NCI-H2107 treated with DMSO at 0.1 percent for 48 hours (cell line): ENCODE data around the gene ASAH2.
"Not testable (repeated sequence)": the region's sequence is repeated elsewhere in the genome, so short reads cannot be mapped to it uniquely, and the experiment has no call there.

Experiments
- DNase-seq: peaks from one replicate; lab custom pipeline; 2025; ENCODE audit not compliant: unreplicated experiment; lab: John Stamatoyannopoulos, UW

The ASAH2 gene

GRCh38 chr10:50260791-50261281 lies 9.5 kb upstream of the ASAH2 start:
- DNase-seq = no peak

GRCh38 chr10:50254479-50254878 lies 3.2 kb upstream of the ASAH2 start:
- DNase-seq = no peak

DNA sequence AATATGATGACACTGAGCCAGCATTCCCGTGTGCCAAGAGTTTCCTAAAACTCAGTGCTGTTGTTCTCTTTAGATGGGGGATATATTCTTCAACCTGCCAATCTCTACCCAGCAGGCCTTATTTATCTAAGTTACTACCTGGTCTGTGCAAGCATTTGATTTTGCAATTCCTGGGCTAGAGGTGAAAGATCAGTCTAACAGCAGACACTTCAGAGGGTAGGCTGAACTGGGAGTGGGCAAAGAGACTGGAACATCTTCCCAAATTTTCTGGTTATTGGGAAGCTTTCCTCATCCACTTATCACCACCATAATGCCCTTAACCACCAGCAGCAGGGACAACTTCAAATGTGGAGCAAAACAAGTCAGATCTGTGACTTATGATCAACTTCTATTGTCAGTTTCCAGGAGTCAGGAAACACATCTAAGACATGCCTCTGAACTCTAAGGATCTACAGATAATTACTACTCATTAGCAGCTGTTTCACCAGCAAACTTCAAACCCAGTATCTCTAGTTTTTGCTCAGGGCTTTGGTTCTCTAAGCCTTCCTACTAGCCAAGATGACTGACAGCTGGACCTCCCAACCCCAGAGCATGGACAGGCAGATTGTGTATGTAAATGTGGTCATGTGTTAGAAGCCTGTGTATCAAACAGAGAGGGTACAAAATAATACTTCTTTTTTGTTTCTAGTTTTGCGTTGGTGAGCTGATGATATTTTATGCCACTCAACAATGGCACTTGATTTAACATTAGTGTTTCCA lies 1.0 kb downstream of the ASAH2 start:
- DNase-seq = no peak

- no peak for DNase-seq
Measured at GRCh38 chr10:50248598-50248997, 2.7 kb downstream of the ASAH2 start.

GRCh38 chr10:50248062-50248461 lies 3.3 kb downstream of the ASAH2 start:
- no peak for DNase-seq

- DNase-seq = no peak
Measured at GRCh38 chr10:50244201-50244600, 7.1 kb downstream of the ASAH2 start.

DNA sequence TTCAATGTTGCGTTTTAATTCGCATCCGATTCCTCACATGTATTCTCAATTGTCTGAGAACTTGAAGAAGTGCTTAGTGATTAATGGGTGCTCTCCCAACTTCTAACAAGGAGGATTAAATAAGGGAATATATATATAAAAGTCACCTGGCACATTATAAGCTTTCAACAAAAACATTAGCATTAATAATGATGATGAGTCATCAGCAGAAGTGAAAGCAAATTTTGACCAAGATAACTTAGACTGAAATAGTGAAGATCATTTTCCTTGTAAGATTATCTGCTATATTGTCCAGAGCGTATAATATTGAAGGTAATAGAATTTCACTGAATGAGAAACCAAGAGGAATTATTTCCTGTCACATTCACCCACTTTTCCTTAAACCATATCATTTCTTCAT lies 8.5 kb downstream of the ASAH2 start:
- DNase-seq = no peak

DNA sequence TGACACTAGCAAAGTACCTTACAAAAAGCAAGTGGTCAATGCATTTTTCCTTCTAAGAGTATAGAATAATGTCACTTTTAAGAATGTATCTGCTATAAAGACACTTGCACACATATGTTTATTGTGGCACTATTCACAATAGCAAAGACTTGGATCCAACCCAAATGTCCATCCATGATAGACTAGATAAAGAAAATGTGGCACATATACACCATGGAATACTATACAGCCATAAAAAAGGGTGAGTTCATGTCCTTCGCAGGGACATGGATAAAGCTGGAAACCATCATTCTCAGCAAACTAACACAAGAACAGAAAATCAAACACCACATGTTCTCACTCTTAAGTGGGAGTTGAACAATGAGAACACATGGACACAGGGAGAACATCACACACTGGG lies 9.8 kb downstream of the ASAH2 start:
- DNase-seq = not testable (repeated sequence)

DNA sequence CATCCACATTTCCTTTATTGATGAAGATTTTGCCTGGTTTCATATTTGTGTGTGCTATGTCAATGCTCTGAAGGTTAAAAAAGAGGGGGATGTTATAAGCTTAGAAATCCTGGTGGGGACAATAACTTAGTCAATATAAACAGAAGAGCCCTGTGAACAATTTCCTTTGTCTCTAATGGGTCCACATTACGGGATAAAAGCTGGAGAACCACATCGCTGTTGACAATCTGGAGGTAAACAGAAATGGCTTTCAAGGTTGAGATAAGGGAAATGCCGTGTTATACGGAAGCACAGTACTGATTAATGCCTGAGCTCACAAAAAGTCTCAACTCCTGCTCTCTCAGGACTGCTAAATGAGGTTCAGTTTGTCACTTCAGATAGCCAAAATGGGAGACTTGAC lies 16.8 kb downstream of the ASAH2 start:
- no peak for DNase-seq

- DNase-seq = no peak
Measured at GRCh38 chr10:50232261-50232639, 19.1 kb downstream of the ASAH2 start.

- DNase-seq = no peak
Measured at GRCh38 chr10:50231515-50232260, 19.6 kb downstream of the ASAH2 start.

DNA sequence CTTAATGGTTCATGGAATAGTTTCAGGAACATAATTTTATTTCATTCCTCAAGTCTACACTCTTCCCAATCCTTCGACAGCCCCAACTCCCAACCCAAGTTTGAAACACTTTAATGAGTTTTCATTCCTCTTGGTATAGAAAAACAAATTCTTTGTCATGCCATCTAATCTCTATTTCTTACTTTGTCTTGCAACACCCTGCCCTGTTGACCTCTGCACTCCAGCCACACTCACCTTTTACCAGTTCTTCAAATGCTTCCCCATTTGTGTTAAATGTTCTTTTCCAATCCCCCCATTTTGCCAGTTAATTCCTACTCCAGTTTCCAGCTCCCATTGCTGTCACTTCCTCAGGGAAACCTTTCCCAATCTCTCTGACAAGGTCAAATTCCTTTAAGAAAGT lies 21.9 kb downstream of the ASAH2 start:
- no peak for DNase-seq

DNA sequence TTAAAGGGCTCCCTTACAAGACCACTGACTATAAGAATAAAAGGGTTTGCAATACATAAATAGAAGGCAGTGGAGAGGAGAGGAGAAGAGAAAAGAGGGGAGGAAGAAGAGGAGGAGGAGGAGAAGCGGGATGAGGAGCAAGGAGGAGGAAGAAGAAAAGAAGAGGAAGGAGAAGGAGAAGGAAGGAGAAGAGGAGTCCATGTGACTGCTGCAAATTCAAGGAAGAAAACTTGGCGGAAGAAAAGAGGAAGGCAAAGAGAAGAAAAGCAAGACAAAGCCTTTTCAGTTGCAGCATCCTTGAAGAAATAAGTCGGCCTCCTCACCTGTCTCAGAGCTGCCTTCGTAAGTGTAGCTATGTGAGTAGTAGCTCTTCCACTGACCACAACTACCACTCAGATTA lies 22.6 kb downstream of the ASAH2 start:
- no peak for DNase-seq

DNA sequence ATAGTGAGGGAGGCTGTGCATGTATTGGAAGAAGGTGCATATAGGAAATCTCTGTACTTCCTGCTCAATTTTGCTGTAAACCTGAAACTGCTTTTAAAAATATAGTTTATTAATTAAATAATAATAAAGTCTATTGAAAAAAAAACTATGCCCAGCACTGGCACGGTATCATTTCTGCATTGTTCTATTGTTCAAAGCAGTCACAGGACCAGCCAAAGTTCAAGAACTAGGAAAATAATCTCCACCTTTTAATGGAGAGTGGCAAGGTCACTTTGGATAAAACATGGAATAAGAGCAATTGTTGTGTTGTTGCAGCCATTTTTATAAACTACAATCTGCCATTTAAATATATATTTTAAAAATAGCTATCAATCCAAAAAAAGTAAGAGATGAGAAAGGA lies 24.7 kb downstream of the ASAH2 start:
- no peak for DNase-seq

DNA sequence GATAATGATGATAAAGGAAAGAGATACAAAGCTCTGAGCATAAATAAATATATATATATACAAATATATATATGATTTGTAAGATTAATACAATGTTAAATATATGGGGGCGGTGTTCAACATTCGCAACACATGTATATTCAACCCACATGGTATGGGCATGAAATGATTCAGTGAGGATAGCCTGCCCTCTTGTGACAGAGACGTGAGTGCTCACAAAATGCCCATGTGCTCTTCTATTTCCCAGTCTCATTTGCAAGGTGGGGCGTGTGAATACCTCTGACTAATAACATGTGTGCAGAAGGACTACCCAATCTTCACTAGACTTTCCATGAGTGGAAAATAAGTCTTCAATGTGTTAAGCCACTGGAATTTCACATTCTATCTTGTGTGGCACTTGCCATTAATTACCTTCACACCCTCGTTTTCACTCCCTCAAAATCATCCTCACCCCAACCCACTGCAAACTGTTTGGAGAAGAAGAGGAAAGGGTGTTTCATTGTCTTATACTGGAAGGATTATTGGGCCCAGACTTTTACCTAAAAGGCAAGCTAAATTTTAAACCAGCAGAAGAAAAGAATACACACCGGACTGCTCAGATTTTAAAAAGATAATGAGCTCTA lies 26.9 kb downstream of the ASAH2 start:
- DNase-seq = peak; percentile 47

DNA sequence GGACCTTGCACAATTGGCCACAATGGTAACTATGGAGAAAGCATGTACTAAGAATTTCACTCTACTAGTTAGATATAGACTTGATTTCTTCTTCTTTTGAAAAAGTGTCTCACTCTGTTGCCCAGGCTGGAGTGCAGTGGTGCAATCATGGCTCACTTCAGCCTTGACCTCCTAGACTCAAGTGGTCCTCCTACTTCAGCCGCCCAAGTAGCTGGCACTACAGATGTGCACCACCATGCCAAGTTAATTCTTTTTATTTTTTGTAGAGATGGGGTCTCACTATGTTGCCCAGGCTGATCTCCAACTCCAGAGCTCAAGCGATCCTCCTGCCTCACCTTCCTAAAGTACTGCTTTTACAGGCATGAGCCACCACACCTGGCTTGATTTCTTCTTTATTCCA lies 29.1 kb downstream of the ASAH2 start:
- DNase-seq = no peak

DNA sequence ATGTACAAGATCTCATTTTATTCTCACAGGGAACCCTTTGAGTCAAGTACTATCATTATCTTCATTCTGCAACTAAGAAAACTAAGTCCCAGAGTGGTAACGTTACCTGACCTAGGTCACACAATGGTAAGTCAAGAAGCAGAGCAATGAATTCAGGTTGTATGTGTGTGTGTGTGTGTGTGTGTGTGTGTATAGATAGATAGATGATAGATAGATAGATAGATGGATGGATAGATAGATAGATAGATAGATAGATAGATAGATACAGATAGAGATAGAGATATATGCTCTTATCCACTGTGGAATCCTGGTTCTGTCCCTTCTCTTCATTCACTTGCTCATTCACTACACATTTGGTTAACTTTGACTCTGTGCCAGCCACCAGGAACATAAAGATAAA lies 29.8 kb downstream of the ASAH2 start:
- no peak for DNase-seq

DNA sequence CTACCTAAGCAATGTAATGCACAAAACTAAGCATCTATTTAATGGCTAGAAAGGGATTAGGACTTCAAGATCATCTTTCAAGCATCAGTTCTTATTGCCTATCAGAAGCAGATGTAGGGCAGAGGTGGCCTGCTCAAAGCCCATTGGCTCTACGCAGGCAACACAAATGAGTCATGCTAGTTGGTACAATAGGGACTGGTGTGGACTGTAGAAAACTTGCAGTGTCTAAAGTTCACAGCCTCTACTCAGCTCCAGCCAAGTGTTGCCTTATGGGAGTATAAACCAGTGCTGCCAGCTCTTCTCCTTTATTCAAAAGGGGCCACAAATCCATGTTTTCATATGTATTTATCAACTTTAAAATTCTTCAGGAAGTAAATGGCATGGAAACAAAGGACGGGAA lies 31.7 kb downstream of the ASAH2 start:
- no peak for DNase-seq

- no peak for DNase-seq
Measured at GRCh38 chr10:50219200-50219599, 32.1 kb downstream of the ASAH2 start.

DNA sequence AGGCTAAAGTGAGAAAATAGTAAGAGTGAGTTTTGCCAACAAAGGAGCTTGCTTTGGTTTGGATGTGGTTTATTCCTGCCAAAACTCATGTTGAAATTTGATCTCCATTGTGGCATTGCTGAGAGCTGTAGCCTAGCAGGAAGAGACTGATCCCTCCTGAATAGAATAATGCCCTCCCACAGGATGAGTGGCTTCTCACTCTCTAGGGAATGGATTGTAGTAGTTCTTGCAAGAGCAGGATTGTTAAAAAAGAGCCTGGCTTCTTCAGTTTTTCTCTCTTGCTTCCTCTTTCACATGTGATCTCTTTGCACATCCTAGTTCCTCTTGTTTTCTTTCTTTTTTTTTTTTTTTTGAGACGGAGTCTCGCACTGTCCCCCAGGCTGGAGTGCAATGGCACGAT lies 34.4 kb downstream of the ASAH2 start:
- DNase-seq = peak; percentile 89

DNA sequence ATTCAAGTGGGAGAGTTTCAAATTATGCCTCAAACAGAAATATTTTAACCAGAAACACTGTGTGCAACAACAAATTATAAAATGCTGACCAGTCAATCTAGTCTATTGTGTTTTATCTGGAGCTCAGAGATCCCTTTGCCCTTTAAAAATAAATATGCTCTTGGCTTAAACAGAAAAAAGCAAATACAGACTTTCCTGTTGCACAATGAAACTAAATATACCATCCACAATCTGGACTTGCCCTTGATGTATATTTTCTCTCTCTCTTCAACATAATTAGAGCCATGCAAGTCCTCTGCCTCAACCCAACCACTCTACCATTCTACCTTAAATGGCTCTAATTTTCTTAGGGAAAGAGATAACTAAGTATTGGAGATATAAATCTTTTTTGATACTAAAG lies 34.9 kb downstream of the ASAH2 start:
- peak; percentile 52 for DNase-seq

DNA sequence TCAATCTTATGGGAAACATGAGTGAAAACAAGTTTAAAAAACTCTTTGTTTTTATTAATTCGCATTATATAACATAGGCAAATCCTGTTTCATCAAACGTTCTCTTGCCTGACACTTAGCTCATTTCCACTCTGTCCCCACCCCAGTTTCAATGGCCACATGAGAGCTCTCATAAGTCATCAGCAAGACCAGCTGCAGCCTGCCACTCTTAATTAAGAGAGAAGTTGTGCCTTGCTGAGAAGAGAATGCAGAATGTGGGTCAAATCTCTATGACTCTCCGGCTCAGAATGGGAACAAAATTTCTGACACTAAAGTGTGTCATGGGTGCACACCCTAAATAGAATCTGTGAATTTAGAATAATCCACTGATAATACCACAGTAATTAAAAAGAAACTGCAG lies 39.6 kb downstream of the ASAH2 start:
- DNase-seq = no peak
